Fibroblast of pulmonary artery (primary cell): ENCODE results near the gene ZMIZ1.

Experiments used
- DNase-seq: peaks from one replicate; pipeline ENCODE4 v3.0.0-alpha.2; 2010; ENCODE audit warnings: low read depth
- H3K4me3 ChIP-seq: replicated peaks from 2 replicates; pipeline ENCODE4 v1.5.1; 2011; ENCODE audit warnings: low read depth, mild to moderate bottlenecking, control low read depth, low read length, moderate library complexity
- CTCF ChIP-seq: IDR thresholded peaks from 2 replicates; pipeline ENCODE4 v1.5.1; 2011; ENCODE audit warnings: mild to moderate bottlenecking, control low read depth, low read length, inconsistent platforms; ENCODE audit errors: missing control alignments

Gene ZMIZ1

GRCh38 chr10:79135790-79136189 is 67.0 kb downstream of the ZMIZ1 start:
- H3K4me3 ChIP-seq, result no peak overlapping the region
- no peak for DNase-seq
- no peak for TF ChIP-seq CTCF

GRCh38 chr10:79136236-79137005 is 67.7 kb downstream of the ZMIZ1 start:
- no peak for DNase-seq
- TF ChIP-seq CTCF, result no peak
- H3K4me3 ChIP-seq, result no peak overlapping the region

- H3K4me3 ChIP-seq, result no peak overlapping the region
- TF ChIP-seq CTCF, result no peak
- no peak for DNase-seq
Measured at GRCh38 chr10:79137300-79137756, 68.6 kb downstream of the ZMIZ1 start.

GRCh38 chr10:79137826-79138225 is 69.1 kb downstream of the ZMIZ1 start:
- DNase-seq, result no peak
- no peak overlapping the region for H3K4me3 ChIP-seq
- no peak for TF ChIP-seq CTCF

- no peak for DNase-seq
- no peak overlapping the region for H3K4me3 ChIP-seq
- no peak for TF ChIP-seq CTCF
Measured at GRCh38 chr10:79138449-79139123, 69.8 kb downstream of the ZMIZ1 start.

- no peak for TF ChIP-seq CTCF
- no peak overlapping the region for H3K4me3 ChIP-seq
- peak; percentile 82 for DNase-seq
Measured at GRCh38 chr10:79139124-79139835, 70.5 kb downstream of the ZMIZ1 start.
